ENCODE measurements around the gene SLC1A4. TPM values are rescaled to one million over a fixed set of nuclear protein-coding genes. Genes with fewer than 3 reads are reported as not detected.
A peak's percentile ranks its signal among the peaks of the same experiment; 100 is the strongest.

Gene SLC1A4
- total RNA-seq, 1 donor from 2014 or later = 41.4 TPM

DNA sequence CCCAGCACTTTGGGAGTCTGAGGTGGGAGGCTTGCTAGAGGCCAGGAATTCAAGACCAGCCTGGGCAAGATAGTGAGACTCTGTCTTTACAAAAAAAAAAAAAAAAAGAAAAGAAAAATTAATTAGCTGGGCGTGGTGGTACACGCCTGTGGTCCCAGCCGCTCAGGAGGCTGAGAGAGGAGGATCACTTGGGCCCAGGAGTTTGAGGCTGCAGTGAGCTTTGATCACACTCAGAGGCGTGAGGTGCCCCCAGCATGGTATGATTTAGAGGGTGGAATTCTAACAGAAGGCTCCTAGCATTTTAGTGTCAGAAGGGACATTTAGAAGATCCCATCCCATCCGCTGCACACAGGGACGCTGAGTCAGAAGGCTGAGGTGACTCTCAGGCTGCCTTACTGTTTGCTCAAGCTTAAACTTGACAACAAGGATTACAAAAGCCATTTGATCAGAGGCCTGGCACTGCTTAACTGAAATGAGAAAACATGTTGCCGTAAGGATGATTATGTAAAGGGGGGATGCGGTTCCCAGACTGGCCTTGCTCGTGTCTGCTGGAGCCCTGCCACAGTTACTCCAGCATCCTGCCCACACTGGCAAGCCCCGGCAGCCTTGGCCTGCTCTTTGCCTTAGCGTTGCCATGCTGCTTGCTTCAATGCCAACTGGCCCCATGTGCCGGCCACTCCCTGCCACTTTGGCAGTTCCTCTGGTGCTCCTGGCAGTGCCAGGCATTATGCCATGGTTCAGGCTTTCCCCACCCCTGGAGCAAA is 45.6 kb upstream of the SLC1A4 start:
- TF ChIP-seq, protein P1, sequence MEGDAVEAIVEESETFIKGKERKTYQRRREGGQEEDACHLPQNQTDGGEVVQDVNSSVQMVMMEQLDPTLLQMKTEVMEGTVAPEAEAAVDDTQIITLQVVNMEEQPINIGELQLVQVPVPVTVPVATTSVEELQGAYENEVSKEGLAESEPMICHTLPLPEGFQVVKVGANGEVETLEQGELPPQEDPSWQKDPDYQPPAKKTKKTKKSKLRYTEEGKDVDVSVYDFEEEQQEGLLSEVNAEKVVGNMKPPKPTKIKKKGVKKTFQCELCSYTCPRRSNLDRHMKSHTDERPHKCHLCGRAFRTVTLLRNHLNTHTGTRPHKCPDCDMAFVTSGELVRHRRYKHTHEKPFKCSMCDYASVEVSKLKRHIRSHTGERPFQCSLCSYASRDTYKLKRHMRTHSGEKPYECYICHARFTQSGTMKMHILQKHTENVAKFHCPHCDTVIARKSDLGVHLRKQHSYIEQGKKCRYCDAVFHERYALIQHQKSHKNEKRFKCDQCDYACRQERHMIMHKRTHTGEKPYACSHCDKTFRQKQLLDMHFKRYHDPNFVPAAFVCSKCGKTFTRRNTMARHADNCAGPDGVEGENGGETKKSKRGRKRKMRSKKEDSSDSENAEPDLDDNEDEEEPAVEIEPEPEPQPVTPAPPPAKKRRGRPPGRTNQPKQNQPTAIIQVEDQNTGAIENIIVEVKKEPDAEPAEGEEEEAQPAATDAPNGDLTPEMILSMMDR (IDR thresholded peaks at IDR 0.05; ENCODE audit: unreplicated experiment) = no peak
- peaks cover 20% of the 10 kb centered on the region for H3K4me1 Mint-ChIP-seq (ENCODE audit: unreplicated experiment)
- no peak for DNase-seq (ENCODE audit: low spot score)
- no peak overlapping the region for H3K4me3 Mint-ChIP-seq (ENCODE audit: unreplicated experiment)
- no peak overlapping the region for H3K27ac Mint-ChIP-seq (ENCODE audit: unreplicated experiment)
- no peaks in the 10 kb centered on the region for H3K9me3 Mint-ChIP-seq (ENCODE audit: unreplicated experiment)
- peaks cover 2% of the 10 kb centered on the region for H3K27me3 Mint-ChIP-seq (ENCODE audit: unreplicated experiment)
- H3K36me3 Mint-ChIP-seq (ENCODE audit: low read depth, unreplicated experiment) = no peaks in the 10 kb centered on the region

- DNase-seq (ENCODE audit: low spot score) = no peak
- no peak overlapping the region for H3K4me3 Mint-ChIP-seq (ENCODE audit: unreplicated experiment)
- H3K36me3 Mint-ChIP-seq (ENCODE audit: low read depth, unreplicated experiment) = no peaks in the 10 kb centered on the region
- TF ChIP-seq, protein P1 (IDR thresholded peaks at IDR 0.05; ENCODE audit: unreplicated experiment) = no peak
- H3K9me3 Mint-ChIP-seq (ENCODE audit: unreplicated experiment) = no peaks in the 10 kb centered on the region
- peaks cover 2% of the 10 kb centered on the region for H3K27me3 Mint-ChIP-seq (ENCODE audit: unreplicated experiment)
- no peak overlapping the region for H3K27ac Mint-ChIP-seq (ENCODE audit: unreplicated experiment)
- H3K4me1 Mint-ChIP-seq (ENCODE audit: unreplicated experiment) = peaks cover 14% of the 10 kb centered on the region
Observed at GRCh38 chr2:64944484-64944883, 44.7 kb upstream of the SLC1A4 start.

DNA sequence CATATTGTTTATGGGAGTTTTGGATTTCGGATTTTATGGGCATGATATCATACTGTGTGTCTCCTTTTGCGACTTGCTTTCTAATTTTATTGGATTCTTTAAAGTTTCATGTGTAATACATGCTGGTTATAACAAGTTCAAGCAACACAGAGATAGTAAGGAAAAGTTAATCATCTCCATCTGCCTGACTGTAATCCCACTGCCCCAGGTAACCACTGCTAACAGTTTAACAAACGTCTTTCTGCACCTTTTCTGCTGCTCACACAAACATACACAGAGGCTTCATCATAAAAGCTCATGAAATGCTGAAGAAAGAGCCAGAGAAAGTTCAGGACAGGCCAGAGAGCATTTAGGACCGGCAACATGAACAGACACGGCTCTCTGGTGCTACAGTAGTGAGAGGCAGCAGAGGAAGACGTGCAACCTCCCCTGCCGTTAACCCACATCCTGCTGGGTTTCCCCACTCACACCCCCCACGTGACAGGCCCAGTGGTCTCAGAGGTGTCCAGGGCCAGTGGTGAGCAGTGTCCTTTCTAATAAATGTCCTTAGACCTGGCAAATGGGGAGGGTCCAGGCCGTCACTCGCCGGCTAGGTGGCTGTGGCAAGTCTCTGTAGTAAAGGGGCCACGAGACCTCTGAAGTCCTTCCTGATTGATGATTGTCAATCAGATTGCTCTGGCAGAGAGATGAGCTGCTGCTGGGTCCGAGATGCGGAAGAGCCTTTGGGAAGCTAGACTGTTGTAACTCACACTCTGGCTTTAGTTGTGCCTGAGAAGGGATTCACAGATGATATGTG is 43.0 kb upstream of the SLC1A4 start:
- no peaks in the 10 kb centered on the region for H3K9me3 Mint-ChIP-seq (ENCODE audit: unreplicated experiment)
- DNase-seq (ENCODE audit: low spot score) = peak; percentile 21
- peaks cover 2% of the 10 kb centered on the region for H3K27me3 Mint-ChIP-seq (ENCODE audit: unreplicated experiment)
- TF ChIP-seq, protein P1 (IDR thresholded peaks at IDR 0.05; ENCODE audit: unreplicated experiment) = no peak
- H3K4me3 Mint-ChIP-seq (ENCODE audit: unreplicated experiment) = no peak overlapping the region
- no peak overlapping the region for H3K27ac Mint-ChIP-seq (ENCODE audit: unreplicated experiment)
- H3K4me1 Mint-ChIP-seq (ENCODE audit: unreplicated experiment) = peaks cover 14% of the 10 kb centered on the region
- H3K36me3 Mint-ChIP-seq (ENCODE audit: low read depth, unreplicated experiment) = no peaks in the 10 kb centered on the region

DNA sequence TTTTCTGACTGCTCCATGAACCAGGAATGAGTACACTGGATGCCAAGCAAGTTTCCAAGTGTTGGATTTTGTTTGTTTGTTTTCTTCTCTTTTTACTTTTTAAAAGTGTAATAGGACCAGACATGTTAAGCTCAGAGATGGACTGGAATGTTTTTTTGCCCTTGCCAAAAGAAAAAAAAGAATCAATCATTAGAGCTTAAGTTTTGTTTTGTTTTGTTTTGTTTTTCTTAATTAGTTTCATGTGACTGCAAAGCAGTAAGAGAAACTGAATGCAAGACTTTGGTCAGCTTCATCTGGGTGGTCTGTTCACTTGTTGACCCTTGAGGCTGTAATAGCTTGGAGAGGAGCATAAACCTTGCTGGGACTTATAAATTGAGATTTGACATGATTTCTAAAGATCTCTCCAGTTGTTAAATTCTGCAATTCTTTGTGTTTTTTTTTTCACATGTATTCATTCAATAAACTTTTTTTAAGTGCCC is 42.4 kb upstream of the SLC1A4 start:
- H3K9me3 Mint-ChIP-seq (ENCODE audit: unreplicated experiment) = no peaks in the 10 kb centered on the region
- TF ChIP-seq, protein P1 (IDR thresholded peaks at IDR 0.05; ENCODE audit: unreplicated experiment) = no peak
- H3K36me3 Mint-ChIP-seq (ENCODE audit: low read depth, unreplicated experiment) = no peaks in the 10 kb centered on the region
- DNase-seq (ENCODE audit: low spot score) = no peak
- no peak overlapping the region for H3K4me3 Mint-ChIP-seq (ENCODE audit: unreplicated experiment)
- H3K27ac Mint-ChIP-seq (ENCODE audit: unreplicated experiment) = no peak overlapping the region
- H3K4me1 Mint-ChIP-seq (ENCODE audit: unreplicated experiment) = peaks cover 14% of the 10 kb centered on the region
- H3K27me3 Mint-ChIP-seq (ENCODE audit: unreplicated experiment) = peaks cover 2% of the 10 kb centered on the region

DNA sequence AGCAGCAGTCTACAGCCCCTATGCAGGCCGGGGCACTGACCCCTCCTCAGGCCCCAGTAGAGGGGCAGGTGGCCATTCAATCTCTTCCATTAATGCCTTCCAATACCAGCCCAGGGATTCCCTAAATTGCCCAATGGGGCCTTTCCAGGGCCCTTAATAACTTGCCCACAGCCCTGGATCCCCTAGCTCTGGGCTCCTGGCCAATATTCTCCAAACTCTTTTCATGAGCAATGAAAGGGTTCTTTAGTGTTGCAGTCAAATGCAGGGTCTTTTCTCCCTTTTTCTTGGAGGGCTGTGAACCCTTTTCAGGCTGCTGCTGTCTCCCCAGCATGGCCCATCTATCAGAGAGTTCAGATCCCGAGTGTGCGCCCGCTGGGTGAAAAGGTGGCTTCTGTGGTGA is 41.3 kb upstream of the SLC1A4 start:
- Mint-ChIP-seq H3K27ac (ENCODE audit: unreplicated experiment) (no peak overlapping the region), H3K27me3 (ENCODE audit: unreplicated experiment) (no peaks in the 10 kb centered on the region), H3K9me3 (ENCODE audit: unreplicated experiment) (no peaks in the 10 kb centered on the region), H3K4me1 (ENCODE audit: unreplicated experiment) (peaks cover 14% of the 10 kb centered on the region), H3K4me3 (ENCODE audit: unreplicated experiment) (no peak overlapping the region), H3K36me3 (ENCODE audit: low read depth, unreplicated experiment) (no peaks in the 10 kb centered on the region)
- DNase-seq (ENCODE audit: low spot score) = no peak
- TF ChIP-seq, protein P1 (IDR thresholded peaks at IDR 0.05; ENCODE audit: unreplicated experiment) = no peak
